K562 (cell line): Measurements from ENCODE around the gene CCDC50.

Experiments used
- BRD9 ChIP-seq: fragments of 450-650 bp; IDR thresholded peaks from 2 replicates; pipeline ENCODE4 v1.6.1; 2018; ENCODE audit warnings: low read depth; ENCODE audit not compliant: partially characterized antibody
- CBFB ChIP-seq: sonication (generic); formaldehyde crosslinking; IDR thresholded peaks from 2 replicates; pipeline ENCODE4 v1.4.0; 2020; ENCODE audit warnings: mild to moderate bottlenecking, missing genetic modification reagents
- CBX1 ChIP-seq: sonication (generic); IDR thresholded peaks from 2 replicates; pipeline ENCODE4 v1.6.1; 2016; ENCODE audit warnings: antibody characterized with exemption, low read depth, mild to moderate bottlenecking
- CREBBP ChIP-seq: IDR thresholded peaks from one replicate; pipeline ENCODE4 v1.6.1; 2012; ENCODE audit warnings: low read depth, mild to moderate bottlenecking, control low read depth, inconsistent platforms, low read length
- KAT2B ChIP-seq: IDR thresholded peaks from one replicate; pipeline ENCODE4 v1.6.1; 2012; ENCODE audit warnings: low read depth, mild to moderate bottlenecking, control low read depth, inconsistent platforms, low read length, moderate library complexity
- POLR2H ChIP-seq: IDR thresholded peaks from 2 replicates; pipeline ENCODE4 v1.6.1; 2016; ENCODE audit warnings: missing genetic modification characterization, low read depth, mild to moderate bottlenecking, control low read depth, missing compliant biosample characterization, moderate library complexity
- SIN3B ChIP-seq: fragments of 450-650 bp; IDR thresholded peaks from 2 replicates; pipeline ENCODE4 v1.6.1; 2017; ENCODE audit warnings: low read depth, mild to moderate bottlenecking, moderate library complexity
- ZNF444 ChIP-seq: fragments of 250-450 bp; sonication (Bioruptor Pico); IDR thresholded peaks from 2 replicates; pipeline ENCODE4 v1.4.0; 2020; ENCODE audit warnings: mild to moderate bottlenecking, moderate library complexity
- TF ChIP-seq, protein P1 (sequence below): fragments of 450-650 bp; conservative IDR thresholded peaks from 2 replicates; pipeline ENCODE4 v1.6.1; 2016; ENCODE audit warnings: missing genetic modification characterization, low read depth, mild to moderate bottlenecking, missing compliant biosample characterization, moderate library complexity
- TF ChIP-seq, protein P2 (sequence below): fragments of 450-650 bp; formaldehyde crosslinking; conservative IDR thresholded peaks from 2 replicates; pipeline ENCODE4 v1.4.0; 2022; ENCODE audit warnings: mild to moderate bottlenecking, missing genetic modification characterization
- TF ChIP-seq, protein P3 (sequence below), 3 experiments: IDR thresholded peaks in 2 of 3; conservative IDR thresholded peaks in 1 of 3; 2 replicates each; pipeline ENCODE4 v1.5.1; 2011 to 2012; ENCODE audit warnings: low read length in 3 of 3, mild to moderate bottlenecking in 3 of 3, control low read depth in 2 of 3, improper control_type of control experiment in 1 of 3, inconsistent platforms in 1 of 3, low read depth in 1 of 3, mixed read lengths in 1 of 3, moderate library complexity in 1 of 3; ENCODE audit not compliant: insufficient read depth in 2 of 3

DNA sequence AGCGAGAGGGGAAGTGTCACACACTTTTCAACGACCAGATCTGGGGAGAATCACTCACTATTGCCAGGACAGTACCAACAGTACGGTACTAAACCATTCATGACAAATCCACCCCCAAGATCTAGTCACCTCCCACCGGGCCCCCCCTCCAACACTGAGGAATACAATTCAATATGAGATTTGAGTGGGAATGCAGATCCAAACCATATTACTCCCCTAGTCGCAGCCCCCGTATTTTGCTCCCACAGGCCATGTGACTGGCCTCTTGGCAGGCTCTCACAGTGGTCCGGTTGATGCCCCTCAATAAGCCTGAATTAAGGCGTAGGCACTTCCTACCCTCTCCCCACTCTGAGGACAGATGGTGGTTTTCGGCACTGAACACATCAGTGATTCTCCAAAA is 86.4 kb downstream of the CCDC50 start:
- TF ChIP-seq CREBBP, result no peak
- no peak for TF ChIP-seq CBFB (CRISPR knock-in tag)
- no peak for TF ChIP-seq CBX1
- TF ChIP-seq KAT2B, result no peak
- no peak for TF ChIP-seq SIN3B
- TF ChIP-seq, protein P1, sequence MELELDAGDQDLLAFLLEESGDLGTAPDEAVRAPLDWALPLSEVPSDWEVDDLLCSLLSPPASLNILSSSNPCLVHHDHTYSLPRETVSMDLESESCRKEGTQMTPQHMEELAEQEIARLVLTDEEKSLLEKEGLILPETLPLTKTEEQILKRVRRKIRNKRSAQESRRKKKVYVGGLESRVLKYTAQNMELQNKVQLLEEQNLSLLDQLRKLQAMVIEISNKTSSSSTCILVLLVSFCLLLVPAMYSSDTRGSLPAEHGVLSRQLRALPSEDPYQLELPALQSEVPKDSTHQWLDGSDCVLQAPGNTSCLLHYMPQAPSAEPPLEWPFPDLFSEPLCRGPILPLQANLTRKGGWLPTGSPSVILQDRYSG (tag), result no peak
- no peak for TF ChIP-seq ZNF444 (CRISPR knock-in tag)
- TF ChIP-seq, protein P2, sequence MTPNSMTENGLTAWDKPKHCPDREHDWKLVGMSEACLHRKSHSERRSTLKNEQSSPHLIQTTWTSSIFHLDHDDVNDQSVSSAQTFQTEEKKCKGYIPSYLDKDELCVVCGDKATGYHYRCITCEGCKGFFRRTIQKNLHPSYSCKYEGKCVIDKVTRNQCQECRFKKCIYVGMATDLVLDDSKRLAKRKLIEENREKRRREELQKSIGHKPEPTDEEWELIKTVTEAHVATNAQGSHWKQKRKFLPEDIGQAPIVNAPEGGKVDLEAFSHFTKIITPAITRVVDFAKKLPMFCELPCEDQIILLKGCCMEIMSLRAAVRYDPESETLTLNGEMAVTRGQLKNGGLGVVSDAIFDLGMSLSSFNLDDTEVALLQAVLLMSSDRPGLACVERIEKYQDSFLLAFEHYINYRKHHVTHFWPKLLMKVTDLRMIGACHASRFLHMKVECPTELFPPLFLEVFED (CRISPR knock-in tag), result no peak
- no peak for TF ChIP-seq BRD9
- no peak for TF ChIP-seq POLR2H (tag)
- TF ChIP-seq, protein P3, sequence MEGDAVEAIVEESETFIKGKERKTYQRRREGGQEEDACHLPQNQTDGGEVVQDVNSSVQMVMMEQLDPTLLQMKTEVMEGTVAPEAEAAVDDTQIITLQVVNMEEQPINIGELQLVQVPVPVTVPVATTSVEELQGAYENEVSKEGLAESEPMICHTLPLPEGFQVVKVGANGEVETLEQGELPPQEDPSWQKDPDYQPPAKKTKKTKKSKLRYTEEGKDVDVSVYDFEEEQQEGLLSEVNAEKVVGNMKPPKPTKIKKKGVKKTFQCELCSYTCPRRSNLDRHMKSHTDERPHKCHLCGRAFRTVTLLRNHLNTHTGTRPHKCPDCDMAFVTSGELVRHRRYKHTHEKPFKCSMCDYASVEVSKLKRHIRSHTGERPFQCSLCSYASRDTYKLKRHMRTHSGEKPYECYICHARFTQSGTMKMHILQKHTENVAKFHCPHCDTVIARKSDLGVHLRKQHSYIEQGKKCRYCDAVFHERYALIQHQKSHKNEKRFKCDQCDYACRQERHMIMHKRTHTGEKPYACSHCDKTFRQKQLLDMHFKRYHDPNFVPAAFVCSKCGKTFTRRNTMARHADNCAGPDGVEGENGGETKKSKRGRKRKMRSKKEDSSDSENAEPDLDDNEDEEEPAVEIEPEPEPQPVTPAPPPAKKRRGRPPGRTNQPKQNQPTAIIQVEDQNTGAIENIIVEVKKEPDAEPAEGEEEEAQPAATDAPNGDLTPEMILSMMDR (IDR thresholded peaks at IDR 0.05 in 2 of 3, conservative IDR thresholded peaks at IDR 0.05 in 1 of 3; ENCODE audit: insufficient read depth in 2 of 3, low read depth in 1 of 3, low read length in 3 of 3), result no peak
